Ascending aorta (tissue), 2 donors: ENCODE measurements around the gene POU2F1. TPM values are rescaled to one million over a fixed set of nuclear protein-coding genes. Genes with fewer than 3 reads are reported as not detected.

Experiments
- DNase-seq, 2 donors: peaks; one replicate each; pipeline ENCODE4 v3.0.0-alpha.2; 2019; ENCODE audit warnings: low spot score in 2 of 2
- H3K27ac ChIP-seq, 2 donors: fragments of 200-600 bp; sonication (generic); one replicate each; pipeline ENCODE4 v1.5.1; 2016 to 2017; ENCODE audit warnings: mild to moderate bottlenecking in 1 of 2
- H3K27me3 ChIP-seq: fragments of 200-600 bp; sonication (generic); one replicate; pipeline ENCODE4 v1.5.1; 2017
- H3K36me3 ChIP-seq, 2 donors: fragments of 200-600 bp; sonication (generic); one replicate each; pipeline ENCODE4 v1.5.1; 2016
- H3K4me1 ChIP-seq, 2 donors: fragments of 200-600 bp; sonication (generic); one replicate each; pipeline ENCODE4 v1.5.1; 2016 to 2017; ENCODE audit warnings: mild to moderate bottlenecking in 1 of 2
- H3K4me3 ChIP-seq, 2 donors: fragments of 200-600 bp; sonication (generic); one replicate each; pipeline ENCODE4 v1.5.1; 2016 to 2017; ENCODE audit warnings: mild to moderate bottlenecking in 1 of 2
- H3K9me3 ChIP-seq, 2 donors: fragments of 200-600 bp; sonication (generic); one replicate each; pipeline ENCODE4 v1.5.1; 2016
- intact Hi-C: fragments of 100-400 bp; cut with DNase I; formaldehyde crosslinking; loops from one replicate; pipeline ENCODE4 v1.15.1; 2023
- total RNA-seq: library from RNA; depleted of rRNA; stranded (reverse); fragments of >200 nt; gene quantifications from one replicate; pipeline ENCODE4 v1.1.0, GENCODE V29; 2016
- TF ChIP-seq, protein P1 (sequence below), 3 experiments: fragments of 200-600 bp in 2 of 3; fragments of 450-650 bp in 1 of 3; sonication (generic) in 2 of 3; IDR thresholded peaks; one replicate each; pipeline ENCODE4 v1.5.1; 2016 to 2019; ENCODE audit warnings: antibody characterized with exemption in 3 of 3, mild to moderate bottlenecking in 1 of 3, moderate library complexity in 1 of 3

Gene POU2F1
- total RNA-seq, 1 donor from 2014 or later = 3.0 TPM

DNA sequence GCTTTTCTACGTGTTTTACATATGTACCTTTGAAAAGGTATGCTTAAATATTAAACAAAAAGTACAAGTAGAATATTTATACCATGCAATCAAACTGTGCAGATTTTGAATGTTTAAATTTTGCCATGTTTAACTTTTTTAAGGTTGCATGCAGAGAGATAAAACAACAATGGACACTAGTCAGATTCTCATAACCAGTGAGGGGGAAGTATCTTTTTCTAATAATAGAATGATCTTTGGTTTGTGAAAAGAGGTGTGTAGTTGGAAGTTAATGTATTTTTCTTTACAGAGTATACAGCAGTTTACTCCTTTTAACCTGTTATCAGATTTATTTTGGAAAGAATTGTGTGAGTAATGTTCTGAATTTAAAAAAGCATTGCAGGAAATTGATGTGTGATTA lies 27.1 kb downstream of the POU2F1 start:
- no peak overlapping the region for H3K4me3 ChIP-seq
- no peak for DNase-seq
- H3K27ac ChIP-seq = no peak overlapping the region
- TF ChIP-seq, protein P1, sequence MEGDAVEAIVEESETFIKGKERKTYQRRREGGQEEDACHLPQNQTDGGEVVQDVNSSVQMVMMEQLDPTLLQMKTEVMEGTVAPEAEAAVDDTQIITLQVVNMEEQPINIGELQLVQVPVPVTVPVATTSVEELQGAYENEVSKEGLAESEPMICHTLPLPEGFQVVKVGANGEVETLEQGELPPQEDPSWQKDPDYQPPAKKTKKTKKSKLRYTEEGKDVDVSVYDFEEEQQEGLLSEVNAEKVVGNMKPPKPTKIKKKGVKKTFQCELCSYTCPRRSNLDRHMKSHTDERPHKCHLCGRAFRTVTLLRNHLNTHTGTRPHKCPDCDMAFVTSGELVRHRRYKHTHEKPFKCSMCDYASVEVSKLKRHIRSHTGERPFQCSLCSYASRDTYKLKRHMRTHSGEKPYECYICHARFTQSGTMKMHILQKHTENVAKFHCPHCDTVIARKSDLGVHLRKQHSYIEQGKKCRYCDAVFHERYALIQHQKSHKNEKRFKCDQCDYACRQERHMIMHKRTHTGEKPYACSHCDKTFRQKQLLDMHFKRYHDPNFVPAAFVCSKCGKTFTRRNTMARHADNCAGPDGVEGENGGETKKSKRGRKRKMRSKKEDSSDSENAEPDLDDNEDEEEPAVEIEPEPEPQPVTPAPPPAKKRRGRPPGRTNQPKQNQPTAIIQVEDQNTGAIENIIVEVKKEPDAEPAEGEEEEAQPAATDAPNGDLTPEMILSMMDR (IDR thresholded peaks at IDR 0.05) = no peak
- no peaks in the 10 kb centered on the region for H3K36me3 ChIP-seq
- peaks cover 0 to 2% of the 10 kb centered on the region in 2 donors for H3K4me1 ChIP-seq
- H3K27me3 ChIP-seq = no peaks in the 10 kb centered on the region
- H3K9me3 ChIP-seq = no peaks in the 10 kb centered on the region
- intact Hi-C loops = no loop called here

DNA sequence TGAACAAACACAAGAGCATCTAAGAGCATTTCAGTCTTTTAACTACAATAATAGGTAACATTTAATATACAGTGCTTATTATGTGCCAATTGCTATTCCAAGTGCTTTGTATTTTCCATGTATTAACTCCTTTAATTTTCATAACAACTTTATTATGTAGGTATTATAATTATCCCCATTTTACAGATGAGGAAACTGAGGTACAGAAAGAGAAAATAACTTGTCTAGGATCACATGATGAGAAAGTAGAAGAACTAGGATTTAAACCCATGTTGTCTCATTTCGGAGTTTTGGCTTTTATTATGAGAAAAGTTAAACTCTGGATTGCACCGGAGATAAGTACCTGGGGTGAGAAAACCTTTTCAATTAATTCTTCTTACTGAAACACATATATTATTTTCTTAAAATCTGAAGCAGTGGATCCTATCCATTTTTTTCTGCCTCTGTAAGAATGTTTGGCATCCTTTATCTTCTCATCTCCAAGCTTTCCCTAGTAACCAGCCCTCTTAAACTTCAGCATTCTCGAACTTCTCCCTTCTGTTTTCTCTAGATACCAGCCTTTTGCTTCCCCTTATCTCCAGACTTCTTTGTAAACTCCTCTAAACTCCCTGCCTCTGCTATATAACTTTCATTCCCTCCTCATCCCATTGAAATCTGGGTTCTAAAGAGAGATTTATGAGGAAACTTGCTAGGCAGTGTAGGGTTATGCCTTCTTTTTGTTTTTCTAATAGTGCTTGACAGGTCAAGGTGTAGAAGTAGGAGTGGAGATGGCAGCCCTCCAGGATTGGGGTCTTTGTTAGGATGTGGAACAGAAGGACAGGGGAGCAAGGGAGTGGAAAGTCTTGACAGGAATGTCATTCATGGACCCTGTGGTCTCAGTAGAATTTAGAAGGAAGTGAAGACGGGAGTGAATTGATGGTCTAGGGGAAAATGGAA lies 28.3 kb downstream of the POU2F1 start:
- no peaks in the 10 kb centered on the region for H3K36me3 ChIP-seq

DNA sequence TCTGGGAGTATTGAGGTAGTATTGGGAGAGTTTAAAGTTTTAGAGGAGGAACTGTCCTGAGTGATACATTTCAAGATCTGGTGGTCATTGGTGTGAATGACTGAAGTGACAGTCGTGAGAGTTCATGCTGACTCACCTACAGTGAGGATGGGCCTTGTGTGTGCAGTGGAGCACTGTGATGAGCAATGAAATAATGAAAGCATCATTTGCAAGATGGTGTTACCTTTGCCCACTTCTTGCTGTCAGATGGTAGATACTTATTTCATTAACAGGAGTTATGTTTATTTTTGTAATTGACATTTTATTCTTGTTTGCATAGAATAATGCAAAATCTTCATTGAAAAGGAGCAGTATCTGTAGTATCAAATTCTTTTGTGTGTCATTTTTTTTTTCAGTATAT lies 29.0 kb downstream of the POU2F1 start:
- intact Hi-C loops = no loop called here
- no peak overlapping the region for H3K27ac ChIP-seq
- TF ChIP-seq, protein P1 (IDR thresholded peaks at IDR 0.05) = no peak
- no peak for DNase-seq
- no peak overlapping the region for H3K4me3 ChIP-seq
- peaks cover 0 to 2% of the 10 kb centered on the region in 2 donors for H3K4me1 ChIP-seq
- no peaks in the 10 kb centered on the region for H3K36me3 ChIP-seq
- no peaks in the 10 kb centered on the region for H3K27me3 ChIP-seq
- no peaks in the 10 kb centered on the region for H3K9me3 ChIP-seq

More for the DNA sequence above, 28.3 kb downstream of the POU2F1 start:
- intact Hi-C loops = no loop called here
- H3K27me3 ChIP-seq = no peaks in the 10 kb centered on the region
- TF ChIP-seq, protein P1 (IDR thresholded peaks at IDR 0.05) = no peak
- H3K27ac ChIP-seq = no peak overlapping the region
- no peak for DNase-seq
- H3K4me3 ChIP-seq = no peak overlapping the region
- peaks cover 0 to 2% of the 10 kb centered on the region in 2 donors for H3K4me1 ChIP-seq
- no peaks in the 10 kb centered on the region for H3K9me3 ChIP-seq

DNA sequence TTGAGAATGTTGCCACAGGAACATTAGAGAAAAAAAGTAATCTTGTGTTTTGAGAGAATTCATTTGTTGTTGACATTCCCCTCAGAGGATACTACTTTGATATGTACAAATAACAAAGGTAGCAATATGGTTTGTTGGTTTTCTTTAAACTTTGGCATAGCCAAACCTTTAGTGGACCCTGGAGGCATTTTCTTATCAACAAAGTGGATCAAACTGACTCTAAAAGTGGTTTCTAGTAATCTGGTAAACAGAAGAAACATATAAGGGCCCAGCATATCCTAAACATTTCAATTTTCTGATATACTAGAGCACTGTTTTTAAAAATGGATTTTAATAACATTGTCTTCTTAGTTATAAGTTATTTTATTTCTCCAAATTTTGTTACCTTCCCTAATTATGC lies 29.8 kb downstream of the POU2F1 start:
- intact Hi-C loops = no loop called here
- no peak for DNase-seq
- TF ChIP-seq, protein P1 (IDR thresholded peaks at IDR 0.05) = no peak
- peaks cover 0 to 2% of the 10 kb centered on the region in 2 donors for H3K4me1 ChIP-seq
- no peak overlapping the region for H3K27ac ChIP-seq
- no peaks in the 10 kb centered on the region for H3K9me3 ChIP-seq
- no peak overlapping the region for H3K4me3 ChIP-seq
- H3K36me3 ChIP-seq = no peaks in the 10 kb centered on the region
- H3K27me3 ChIP-seq = no peaks in the 10 kb centered on the region

DNA sequence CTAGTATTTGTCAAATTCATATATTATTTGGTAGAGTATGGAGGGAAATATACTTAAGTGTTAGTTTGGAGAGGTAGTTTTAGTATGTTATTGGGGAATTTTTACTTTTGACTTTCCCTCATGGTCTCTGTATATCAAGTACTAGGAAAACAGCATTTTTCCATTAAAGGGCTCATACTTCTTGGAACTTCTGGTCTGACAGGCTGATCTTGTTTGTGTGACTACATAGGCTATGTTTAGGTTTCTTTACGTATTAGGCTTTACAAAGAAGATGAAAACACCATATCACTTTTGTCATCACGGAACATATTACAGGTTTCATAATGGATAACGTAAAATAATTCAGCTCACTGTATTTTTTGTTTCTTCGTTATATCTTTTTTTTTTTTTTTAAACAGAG lies 30.8 kb downstream of the POU2F1 start:
- Histone ChIP-seq H3K9me3 (no peaks in the 10 kb centered on the region), H3K36me3 (no peaks in the 10 kb centered on the region), H3K27ac (no peak overlapping the region), H3K4me1 (peaks cover 0 to 2% of the 10 kb centered on the region in 2 donors), H3K4me3 (no peak overlapping the region), H3K27me3 (no peaks in the 10 kb centered on the region)
- no peak for DNase-seq
- intact Hi-C loops = no loop called here
- TF ChIP-seq, protein P1 (IDR thresholded peaks at IDR 0.05) = no peak
